ENCODE results near the gene PRKAG2. TPM values are rescaled to one million over a fixed set of nuclear protein-coding genes. Genes with fewer than 3 reads are reported as not detected.

PRKAG2 gene
- polyA plus RNA-seq, 3 donors, result 29.2 to 59.8 (median 30.9) TPM

DNA sequence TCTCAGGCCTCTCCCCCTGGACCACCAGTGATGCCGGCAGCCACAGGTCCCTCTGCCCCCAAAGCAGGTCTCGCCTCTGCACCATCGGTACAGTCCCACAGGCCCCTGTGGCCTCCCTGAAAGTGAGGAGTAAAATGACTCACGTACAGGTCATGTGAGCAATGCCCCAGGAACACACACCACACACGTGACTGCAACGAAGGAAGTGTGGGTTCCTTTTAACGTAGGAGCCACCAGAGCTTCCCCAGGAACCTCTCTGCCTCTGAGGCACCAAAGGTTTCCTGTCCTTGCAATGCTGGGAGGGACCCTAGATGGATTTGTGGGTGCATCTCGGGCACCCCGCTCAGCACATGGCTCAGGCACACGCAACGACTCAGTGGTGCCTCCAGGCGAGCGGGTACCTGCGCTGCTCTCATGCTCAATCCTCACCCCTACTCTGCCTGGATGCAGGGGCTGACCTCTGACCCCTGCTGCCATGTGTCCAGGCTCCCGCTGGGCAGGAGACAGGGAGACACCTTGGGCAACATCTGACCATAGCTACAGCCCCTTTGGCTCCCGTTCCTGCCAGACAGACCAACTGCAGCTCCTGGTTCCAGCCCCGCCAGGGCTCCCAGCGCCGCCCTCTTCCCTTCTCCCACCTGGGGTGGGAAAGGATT lies 120.7 kb downstream of the PRKAG2 start:
- H3K36me3 Mint-ChIP-seq, result peaks cover 57 to 65% of the 10 kb centered on the region in 2 donors
- intact Hi-C loops (cut with micrococcal nuclease), result loop anchor here in 1 of 2 donors (5.0 to 10.0 kb wide), 3 partner anchors 124 to 241 kb away; partner anchors contain the start of gene RHEB
- peaks cover 18% of the 10 kb centered on the region for H3K79me2 ChIP-seq (ENCODE audit: insufficient read depth, low read length)
- H3K4me1 ChIP-seq (ENCODE audit: control insufficient read depth in 1 of 2, insufficient read depth in 2 of 2, low read length in 2 of 2), result peaks cover 21 to 24% of the 10 kb centered on the region in 2 donors
- no peaks in the 10 kb centered on the region for H3K9me3 ChIP-seq (replicated peaks in 1 of 2; ENCODE audit: control insufficient read depth in 1 of 2, insufficient read depth in 1 of 2, low read length in 2 of 2)
- H3K36me3 ChIP-seq (replicated peaks in 1 of 2; ENCODE audit: control insufficient read depth in 1 of 2, insufficient read depth in 2 of 2, low read length in 2 of 2), result peaks cover 5 to 26% of the 10 kb centered on the region in 2 donors
- H3K4me2 ChIP-seq (replicated peaks; ENCODE audit: extremely low read depth, low read length, poor library complexity, severe bottlenecking), result peak overlapping the region; percentile 11
- peak overlapping the region; percentile 15 for H3K9ac ChIP-seq (ENCODE audit: insufficient read depth, low read length, poor library complexity, severe bottlenecking)
- peak overlapping the region; percentile 70 to 75 for H3K27ac ChIP-seq (ENCODE audit: low read depth in 1 of 2, low read length in 2 of 2)
- no peak overlapping the region for H2AFZ ChIP-seq (ENCODE audit: insufficient read depth, low read depth, low read length, poor library complexity, severe bottlenecking)
- peaks cover 0 to 5% (median 0%) of the 10 kb centered on the region in 3 donors for H3K27me3 Mint-ChIP-seq (ENCODE audit: low read depth in 3 of 3)
- no peaks in the 10 kb centered on the region for H3K27me3 ChIP-seq (ENCODE audit: control insufficient read depth in 2 of 2, insufficient read depth in 2 of 2, low read length in 2 of 2)
- H4K20me1 ChIP-seq (ENCODE audit: insufficient read depth, low read length), result peaks cover 86% of the 10 kb centered on the region
- peak; percentile 88 to 97 (median 93) for DNase-seq
- H3K9me3 Mint-ChIP-seq, result peaks cover 0 to 5% (median 1%) of the 10 kb centered on the region in 7 donors
- WGBS (ENCODE audit: insufficient coverage), result 58% methylated on average over 8 of the region's 19 CpGs
- peak overlapping the region; percentile 86 to 98 (median 94) for H3K27ac Mint-ChIP-seq
- peaks cover 42% of the 10 kb centered on the region for H3K4me1 Mint-ChIP-seq
- no peak for TF ChIP-seq CTCF (IDR thresholded peaks at IDR 0.05)
- H3K4me3 Mint-ChIP-seq, result peak overlapping the region; percentile 62 to 76
- no peak overlapping the region for H3K4me3 ChIP-seq (replicated peaks in 1 of 3; ENCODE audit: low read depth in 2 of 3, low read length in 3 of 3)

GRCh38 chr7:151755131-151755801 lies 121.6 kb downstream of the PRKAG2 start:
- peaks cover 34% of the 10 kb centered on the region for H3K4me1 Mint-ChIP-seq
- peak overlapping the region; percentile 86 to 98 (median 94) for H3K27ac Mint-ChIP-seq
- H3K9me3 Mint-ChIP-seq, result peaks cover 0 to 5% (median 3%) of the 10 kb centered on the region in 7 donors
- H4K20me1 ChIP-seq (ENCODE audit: insufficient read depth, low read length), result peaks cover 83% of the 10 kb centered on the region
- H3K4me3 ChIP-seq (replicated peaks in 1 of 3; ENCODE audit: low read depth in 2 of 3, low read length in 3 of 3), result no peak overlapping the region
- H3K36me3 Mint-ChIP-seq, result peaks cover 57 to 67% of the 10 kb centered on the region in 2 donors
- H3K27me3 Mint-ChIP-seq (ENCODE audit: low read depth in 3 of 3), result peaks cover 0 to 6% (median 0%) of the 10 kb centered on the region in 3 donors
- H3K9me3 ChIP-seq (replicated peaks in 1 of 2; ENCODE audit: control insufficient read depth in 1 of 2, insufficient read depth in 1 of 2, low read length in 2 of 2), result no peaks in the 10 kb centered on the region
- H3K4me2 ChIP-seq (replicated peaks; ENCODE audit: extremely low read depth, low read length, poor library complexity, severe bottlenecking), result peak overlapping the region; percentile 11
- intact Hi-C loops (cut with micrococcal nuclease), result loop anchor here in 1 of 2 donors (5.0 to 10.0 kb wide), 3 partner anchors 123 to 240 kb away; partner anchors contain the start of gene RHEB
- no peak overlapping the region for H3K4me3 Mint-ChIP-seq
- H3K27me3 ChIP-seq (ENCODE audit: control insufficient read depth in 2 of 2, insufficient read depth in 2 of 2, low read length in 2 of 2), result no peaks in the 10 kb centered on the region
- DNase-seq, result peak in 2 of 3 donors; percentile 24
- H2AFZ ChIP-seq (ENCODE audit: insufficient read depth, low read depth, low read length, poor library complexity, severe bottlenecking), result no peak overlapping the region
- peaks cover 22% of the 10 kb centered on the region for H3K79me2 ChIP-seq (ENCODE audit: insufficient read depth, low read length)
- no peak for TF ChIP-seq CTCF (IDR thresholded peaks at IDR 0.05)
- peak overlapping the region; percentile 70 to 75 for H3K27ac ChIP-seq (ENCODE audit: low read depth in 1 of 2, low read length in 2 of 2)
- H3K4me1 ChIP-seq (ENCODE audit: control insufficient read depth in 1 of 2, insufficient read depth in 2 of 2, low read length in 2 of 2), result peaks cover 21 to 23% of the 10 kb centered on the region in 2 donors
- WGBS (ENCODE audit: insufficient coverage), result 50% methylated on average over 11 of the region's 11 CpGs
- no peak overlapping the region for H3K9ac ChIP-seq (ENCODE audit: insufficient read depth, low read length, poor library complexity, severe bottlenecking)
- peaks cover 5 to 26% of the 10 kb centered on the region in 2 donors for H3K36me3 ChIP-seq (replicated peaks in 1 of 2; ENCODE audit: control insufficient read depth in 1 of 2, insufficient read depth in 2 of 2, low read length in 2 of 2)
